Measurements from ENCODE around the gene NHLH1.

GRCh38 chr1:160344241-160344640, 22.6 kb upstream of the NHLH1 start:
- no peak for TF ChIP-seq POLR2A (IDR thresholded peaks at IDR 0.05)
- TF ChIP-seq CTCF (IDR thresholded peaks at IDR 0.05): no peak
- no peak for TF ChIP-seq EP300 (IDR thresholded peaks at IDR 0.05)
- TF ChIP-seq POLR2AphosphoS5 (IDR thresholded peaks at IDR 0.05): no peak

All from gastroesophageal sphincter (tissue), 3 donors.